Parathyroid adenoma (tissue), 2 donors: ENCODE data around the gene GIGYF1.

Experiments
- H2AFZ ChIP-seq: fragments of 300-600 bp; sonication (generic); one replicate; pipeline ENCODE4 v1.7.0; 2017; ENCODE audit warnings: antibody characterized with exemption, mild to moderate bottlenecking
- H3K27ac ChIP-seq: fragments of 300-600 bp; sonication (generic); one replicate; pipeline ENCODE4 v1.7.0; 2017
- H3K27me3 ChIP-seq: fragments of 300-600 bp; sonication (generic); one replicate; pipeline ENCODE4 v1.7.0; 2017; ENCODE audit warnings: low read length; ENCODE audit not compliant: control insufficient read depth, insufficient read depth
- H3K36me3 ChIP-seq: fragments of 300-600 bp; sonication (generic); one replicate; pipeline ENCODE4 v1.7.0; 2017; ENCODE audit warnings: low read length; ENCODE audit not compliant: control insufficient read depth, insufficient read depth
- H3K4me1 ChIP-seq: fragments of 300-600 bp; sonication (generic); one replicate; pipeline ENCODE4 v1.7.0; 2017; ENCODE audit warnings: control low read depth
- H3K4me2 ChIP-seq: fragments of 300-600 bp; sonication (generic); one replicate; pipeline ENCODE4 v1.7.0; 2017; ENCODE audit warnings: low read length
- H3K4me3 ChIP-seq: fragments of 300-600 bp; sonication (generic); one replicate; pipeline ENCODE4 v1.7.0; 2017; ENCODE audit warnings: low read depth, low read length
- H3K79me2 ChIP-seq: fragments of 300-600 bp; sonication (generic); one replicate; pipeline ENCODE4 v1.7.0; 2017; ENCODE audit warnings: control low read depth
- H3K9ac ChIP-seq: fragments of 300-600 bp; sonication (generic); one replicate; pipeline ENCODE4 v1.7.0; 2017; ENCODE audit warnings: mild to moderate bottlenecking
- H3K9me3 ChIP-seq: fragments of 300-600 bp; sonication (generic); one replicate; pipeline ENCODE4 v1.7.0; 2017; ENCODE audit warnings: low read length; ENCODE audit not compliant: control insufficient read depth
- TF ChIP-seq, protein P1 (sequence below): fragments of 300-600 bp; sonication (generic); IDR thresholded peaks from one replicate; pipeline ENCODE4 v1.7.0; 2017; ENCODE audit warnings: antibody characterized with exemption, mild to moderate bottlenecking
- donor health status: primary hyperparathyroidism.

The GIGYF1 gene

GRCh38 chr7:100630066-100630465 lies 64.0 kb downstream of the GIGYF1 start:
- H3K27ac ChIP-seq = no peak overlapping the region
- H3K4me1 ChIP-seq = no peaks in the 10 kb centered on the region

More at GRCh38 chr7:100630066-100630465, 64.0 kb downstream of the GIGYF1 start:
- Histone ChIP-seq H3K4me3 (no peak overlapping the region), H3K36me3 (no peaks in the 10 kb centered on the region), H3K27me3 (no peaks in the 10 kb centered on the region), H3K4me2 (no peak overlapping the region), H3K79me2 (no peaks in the 10 kb centered on the region), H2AFZ (no peak overlapping the region), H3K9me3 (no peaks in the 10 kb centered on the region), H3K9ac (no peak overlapping the region)
- TF ChIP-seq, protein P1, sequence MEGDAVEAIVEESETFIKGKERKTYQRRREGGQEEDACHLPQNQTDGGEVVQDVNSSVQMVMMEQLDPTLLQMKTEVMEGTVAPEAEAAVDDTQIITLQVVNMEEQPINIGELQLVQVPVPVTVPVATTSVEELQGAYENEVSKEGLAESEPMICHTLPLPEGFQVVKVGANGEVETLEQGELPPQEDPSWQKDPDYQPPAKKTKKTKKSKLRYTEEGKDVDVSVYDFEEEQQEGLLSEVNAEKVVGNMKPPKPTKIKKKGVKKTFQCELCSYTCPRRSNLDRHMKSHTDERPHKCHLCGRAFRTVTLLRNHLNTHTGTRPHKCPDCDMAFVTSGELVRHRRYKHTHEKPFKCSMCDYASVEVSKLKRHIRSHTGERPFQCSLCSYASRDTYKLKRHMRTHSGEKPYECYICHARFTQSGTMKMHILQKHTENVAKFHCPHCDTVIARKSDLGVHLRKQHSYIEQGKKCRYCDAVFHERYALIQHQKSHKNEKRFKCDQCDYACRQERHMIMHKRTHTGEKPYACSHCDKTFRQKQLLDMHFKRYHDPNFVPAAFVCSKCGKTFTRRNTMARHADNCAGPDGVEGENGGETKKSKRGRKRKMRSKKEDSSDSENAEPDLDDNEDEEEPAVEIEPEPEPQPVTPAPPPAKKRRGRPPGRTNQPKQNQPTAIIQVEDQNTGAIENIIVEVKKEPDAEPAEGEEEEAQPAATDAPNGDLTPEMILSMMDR = no peak
